Measurements from ENCODE around the gene TCP11. TPM values are rescaled to one million over a fixed set of nuclear protein-coding genes. Genes with fewer than 3 reads are reported as not detected.

The TCP11 gene
- total and polyA plus RNA-seq, 5 experiments from 2014 or later: not detected

- no peak for DNase-seq
- POLR2A ChIA-PET: no interaction called here
- no peak overlapping the region for H3K4me3 Mint-ChIP-seq
- no peaks in the 10 kb centered on the region for H3K27me3 Mint-ChIP-seq
- no peaks in the 10 kb centered on the region for H3K9me3 Mint-ChIP-seq
- no peaks in the 10 kb centered on the region for H3K4me1 Mint-ChIP-seq
- ATAC-seq: no peak
- H3K27ac Mint-ChIP-seq: peak overlapping the region in 1 of 10 donors; percentile 13
- peaks cover 0 to 7% (median under 1%) of the 10 kb centered on the region in 3 donors for H3K36me3 Mint-ChIP-seq
Measured at GRCh38 chr6:35094183-35094582, 47.0 kb downstream of the TCP11 start.

DNA sequence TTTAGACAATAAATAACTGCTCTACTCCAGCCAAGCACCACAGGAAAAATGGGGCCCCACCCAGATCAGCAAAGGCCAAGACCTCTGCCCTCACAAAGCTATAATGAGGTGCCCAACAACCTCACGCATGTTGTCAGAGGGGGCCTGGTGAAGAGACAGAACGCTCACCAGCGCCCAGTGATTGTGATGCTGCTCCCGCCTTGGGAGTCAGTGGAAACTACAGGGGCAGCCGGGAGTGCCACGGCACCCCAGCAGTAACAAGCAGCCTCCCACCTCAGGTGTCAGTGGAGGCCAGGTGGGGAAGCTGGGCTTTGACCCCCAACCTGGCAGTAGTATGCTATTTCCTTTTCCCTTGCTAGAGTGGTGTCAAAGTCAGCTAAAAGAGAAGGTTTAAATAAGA lies 47.4 kb downstream of the TCP11 start:
- H3K27me3 Mint-ChIP-seq: no peaks in the 10 kb centered on the region
- no peak for DNase-seq
- H3K4me3 Mint-ChIP-seq: no peak overlapping the region
- peaks cover 0 to 11% (median 5%) of the 10 kb centered on the region in 3 donors for H3K36me3 Mint-ChIP-seq
- peak overlapping the region in 1 of 10 donors; percentile 13 for H3K27ac Mint-ChIP-seq
- H3K9me3 Mint-ChIP-seq: no peaks in the 10 kb centered on the region
- no peaks in the 10 kb centered on the region for H3K4me1 Mint-ChIP-seq
- ATAC-seq: no peak
- POLR2A ChIA-PET: no interaction called here

- no peak for ATAC-seq
- Mint-ChIP-seq H3K36me3 (peaks cover 0 to 18% (median 10%) of the 10 kb centered on the region in 3 donors), H3K9me3 (no peaks in the 10 kb centered on the region), H3K4me1 (no peaks in the 10 kb centered on the region), H3K27me3 (no peaks in the 10 kb centered on the region), H3K27ac (no peak overlapping the region), H3K4me3 (no peak overlapping the region)
- POLR2A ChIA-PET: no interaction called here
- DNase-seq: no peak
Measured at GRCh38 chr6:35093118-35093445, 48.1 kb downstream of the TCP11 start.

DNA sequence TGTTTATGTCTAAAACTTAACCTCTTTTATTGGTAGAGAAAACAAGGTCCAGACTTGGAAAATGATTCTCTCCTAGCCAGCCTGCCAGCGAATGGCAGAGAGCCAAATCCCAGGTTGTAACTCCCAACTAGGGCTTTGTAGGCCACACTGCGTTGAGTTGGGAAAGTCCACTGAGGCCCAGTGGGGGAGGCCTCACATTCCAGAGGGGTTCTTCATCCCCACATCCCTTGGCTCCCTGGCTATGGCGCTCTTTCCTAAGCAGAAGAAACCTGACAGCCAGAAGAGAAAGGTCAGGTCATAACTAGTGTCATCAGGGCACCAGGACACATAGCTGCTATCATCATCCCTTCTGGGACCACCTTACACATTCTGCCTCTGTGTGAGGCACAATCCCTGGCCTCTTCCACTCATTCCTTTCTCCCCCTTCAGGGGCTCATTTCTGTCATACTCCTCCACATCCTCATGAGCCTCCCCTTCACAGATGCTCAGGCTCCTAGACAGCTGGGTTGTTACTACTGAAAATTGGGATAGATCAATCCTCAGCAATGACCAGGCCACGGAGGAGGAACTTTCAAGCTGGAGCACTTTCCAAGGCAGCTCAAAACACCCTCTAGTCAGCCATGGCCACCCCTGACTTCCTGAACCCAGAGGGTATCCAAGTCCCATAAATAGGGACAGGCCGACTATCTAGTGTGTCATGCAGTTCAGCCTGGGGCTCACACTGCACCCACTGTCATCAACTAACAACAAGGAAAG lies 48.6 kb downstream of the TCP11 start:
- POLR2A ChIA-PET: no interaction called here

GRCh38 chr6:35091346-35092083 lies 49.6 kb downstream of the TCP11 start:
- Mint-ChIP-seq H3K4me1 (no peaks in the 10 kb centered on the region), H3K9me3 (no peaks in the 10 kb centered on the region), H3K4me3 (no peak overlapping the region), H3K27me3 (no peaks in the 10 kb centered on the region), H3K27ac (no peak overlapping the region), H3K36me3 (peaks cover 0 to 32% (median 19%) of the 10 kb centered on the region in 3 donors)
- no peak for ATAC-seq
- no peak for DNase-seq
- POLR2A ChIA-PET: no interaction called here

More for the DNA sequence above, 48.6 kb downstream of the TCP11 start:
- ATAC-seq (no peak), DNase-seq (no peak)
- H3K4me3 Mint-ChIP-seq: no peak overlapping the region
- H3K4me1 Mint-ChIP-seq: no peaks in the 10 kb centered on the region
- peaks cover 0 to 23% (median 12%) of the 10 kb centered on the region in 3 donors for H3K36me3 Mint-ChIP-seq
- no peaks in the 10 kb centered on the region for H3K27me3 Mint-ChIP-seq
- no peaks in the 10 kb centered on the region for H3K9me3 Mint-ChIP-seq
- no peak overlapping the region for H3K27ac Mint-ChIP-seq

DNA sequence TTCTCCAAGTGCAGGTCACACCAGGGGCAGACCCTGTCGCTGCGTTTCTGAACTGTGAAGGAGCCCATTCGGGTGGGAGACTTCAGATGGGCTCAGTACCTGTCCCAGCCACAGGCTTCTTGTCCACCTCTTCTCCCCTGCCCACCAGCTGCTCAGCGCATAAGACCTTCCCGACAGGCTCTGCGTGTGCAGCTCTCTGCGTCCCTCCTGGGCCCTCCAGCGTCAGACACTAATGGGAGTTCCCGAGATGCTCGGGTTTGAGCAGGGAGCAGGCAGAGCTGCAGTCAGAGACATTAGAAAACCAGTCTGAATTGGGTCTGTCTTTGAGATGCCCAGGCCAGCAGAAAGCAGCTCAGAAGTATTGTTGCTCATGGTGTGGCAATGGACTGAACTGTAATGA lies 50.4 kb downstream of the TCP11 start:
- no peak overlapping the region for H3K4me3 Mint-ChIP-seq
- H3K4me1 Mint-ChIP-seq: no peaks in the 10 kb centered on the region
- DNase-seq (peak in 1 of 10 donors; percentile 13), ATAC-seq (no peak)
- POLR2A ChIA-PET: no interaction called here
- peak overlapping the region in 1 of 10 donors; percentile 20 for H3K27ac Mint-ChIP-seq
- no peaks in the 10 kb centered on the region for H3K27me3 Mint-ChIP-seq
- peaks cover 0 to 38% (median 27%) of the 10 kb centered on the region in 3 donors for H3K36me3 Mint-ChIP-seq
- no peaks in the 10 kb centered on the region for H3K9me3 Mint-ChIP-seq

- POLR2A ChIA-PET: interaction anchor here (0.6 kb wide), 1 partner anchor 15 kb away, joined by 4 read pairs; no protein-coding TSS in a partner anchor
- no peaks in the 10 kb centered on the region for H3K4me1 Mint-ChIP-seq
- H3K9me3 Mint-ChIP-seq: no peaks in the 10 kb centered on the region
- H3K36me3 Mint-ChIP-seq: peaks cover 0 to 43% (median 31%) of the 10 kb centered on the region in 3 donors
- DNase-seq (no peak), ATAC-seq (no peak)
- H3K27ac Mint-ChIP-seq: peak overlapping the region in 1 of 10 donors; percentile 28
- H3K27me3 Mint-ChIP-seq: no peaks in the 10 kb centered on the region
- H3K4me3 Mint-ChIP-seq: no peak overlapping the region
Measured at GRCh38 chr6:35089935-35090505, 51.1 kb downstream of the TCP11 start.

- no peaks in the 10 kb centered on the region for H3K4me1 Mint-ChIP-seq
- no peaks in the 10 kb centered on the region for H3K27me3 Mint-ChIP-seq
- ATAC-seq (no peak), DNase-seq (peak in 1 of 10 donors; percentile 3)
- H3K4me3 Mint-ChIP-seq: no peak overlapping the region
- H3K27ac Mint-ChIP-seq: peak overlapping the region in 2 of 10 donors; percentile 28 to 29
- POLR2A ChIA-PET: no interaction called here
- peaks cover 0 to 44% (median 33%) of the 10 kb centered on the region in 3 donors for H3K36me3 Mint-ChIP-seq
- no peaks in the 10 kb centered on the region for H3K9me3 Mint-ChIP-seq
Measured at GRCh38 chr6:35089216-35089934, 51.8 kb downstream of the TCP11 start.

- DNase-seq (peak in 1 of 10 donors; percentile 9), ATAC-seq (no peak)
- no peaks in the 10 kb centered on the region for H3K9me3 Mint-ChIP-seq
- POLR2A ChIA-PET: no interaction called here
- H3K4me3 Mint-ChIP-seq: no peak overlapping the region
- H3K4me1 Mint-ChIP-seq: no peaks in the 10 kb centered on the region
- H3K27me3 Mint-ChIP-seq: no peaks in the 10 kb centered on the region
- H3K27ac Mint-ChIP-seq: no peak overlapping the region
- H3K36me3 Mint-ChIP-seq: peaks cover 0 to 47% (median 35%) of the 10 kb centered on the region in 3 donors
Measured at GRCh38 chr6:35088281-35089215, 52.6 kb downstream of the TCP11 start.

DNA sequence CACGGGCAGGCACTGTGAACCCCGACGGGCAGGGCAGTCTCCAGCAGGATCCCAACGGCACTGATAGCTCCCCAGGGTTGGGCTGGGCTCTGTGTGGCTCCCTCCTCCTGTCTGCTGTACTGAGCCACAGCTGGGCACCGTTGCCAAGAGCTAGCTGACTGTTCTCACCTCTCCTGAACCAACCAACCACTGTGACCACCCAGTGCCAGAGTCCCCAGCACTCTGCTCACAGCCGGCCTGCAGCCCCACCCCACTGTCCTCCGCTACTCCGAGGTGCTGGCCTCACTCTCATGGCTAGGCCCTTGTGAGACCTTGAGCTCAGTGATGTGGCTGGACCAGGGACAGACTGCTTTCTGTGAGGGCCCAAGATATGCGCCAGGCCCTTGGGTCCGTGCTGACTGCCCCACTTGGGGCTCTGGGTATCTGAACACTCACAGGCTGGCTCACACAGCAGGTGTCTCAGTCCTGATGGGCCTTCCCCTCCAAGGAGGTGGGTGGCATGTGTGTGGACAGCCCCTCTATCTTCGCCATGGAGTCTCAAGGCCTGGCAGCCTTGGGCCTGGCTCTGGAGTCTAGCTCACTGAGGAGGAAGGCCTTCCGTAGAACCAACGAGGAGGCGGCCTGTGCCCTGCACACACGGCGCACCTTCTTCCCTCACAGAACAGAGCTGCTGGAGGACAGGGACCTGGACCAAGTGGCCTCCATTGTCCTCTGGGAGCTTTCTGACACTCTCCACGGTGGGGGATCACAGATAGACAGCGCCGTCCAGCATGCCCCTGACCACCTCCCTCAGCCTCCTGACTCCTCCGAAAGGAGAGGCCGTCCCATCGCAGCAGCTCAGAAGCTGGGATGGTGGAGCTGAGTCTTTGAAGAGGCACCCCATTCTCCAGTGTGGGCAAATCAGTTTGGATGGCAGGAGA lies 53.5 kb downstream of the TCP11 start:
- Mint-ChIP-seq H3K9me3 (no peaks in the 10 kb centered on the region), H3K4me3 (no peak overlapping the region), H3K36me3 (peaks cover 0 to 48% (median 36%) of the 10 kb centered on the region in 3 donors), H3K4me1 (no peaks in the 10 kb centered on the region), H3K27ac (no peak overlapping the region), H3K27me3 (no peaks in the 10 kb centered on the region)
- ATAC-seq: no peak
- POLR2A ChIA-PET: no interaction called here
- peak in 1 of 10 donors; percentile 11 for DNase-seq

GRCh38 chr6:35086636-35087360 lies 54.3 kb downstream of the TCP11 start:
- Mint-ChIP-seq H3K9me3 (no peaks in the 10 kb centered on the region), H3K4me3 (no peak overlapping the region), H3K36me3 (peaks cover 0 to 54% (median 36%) of the 10 kb centered on the region in 3 donors), H3K27me3 (no peaks in the 10 kb centered on the region), H3K27ac (no peak overlapping the region), H3K4me1 (no peaks in the 10 kb centered on the region)
- DNase-seq (peak in 1 of 10 donors; percentile 3), ATAC-seq (no peak)
- POLR2A ChIA-PET: no interaction called here
